KBM-7 (cell line): ENCODE data around the gene GALNT7.
"Not testable (repeated sequence)": the region's sequence is repeated elsewhere in the genome, so short reads cannot be mapped to it uniquely, and the experiment has no call there.

Experiments used
- DNase-seq: peaks from one replicate; pipeline ENCODE4 v3.0.0-alpha.2; 2015
- in situ Hi-C: fragments of 300-500 bp; cut with MboI; formaldehyde crosslinking; loops from 2 replicates; pipeline ENCODE4 v1.14.3; 2020; ENCODE audit warnings: low sequenced_read_pairs, low pct_unique_long_range_greater_than_20kb, mixed read lengths

The GALNT7 gene

DNA sequence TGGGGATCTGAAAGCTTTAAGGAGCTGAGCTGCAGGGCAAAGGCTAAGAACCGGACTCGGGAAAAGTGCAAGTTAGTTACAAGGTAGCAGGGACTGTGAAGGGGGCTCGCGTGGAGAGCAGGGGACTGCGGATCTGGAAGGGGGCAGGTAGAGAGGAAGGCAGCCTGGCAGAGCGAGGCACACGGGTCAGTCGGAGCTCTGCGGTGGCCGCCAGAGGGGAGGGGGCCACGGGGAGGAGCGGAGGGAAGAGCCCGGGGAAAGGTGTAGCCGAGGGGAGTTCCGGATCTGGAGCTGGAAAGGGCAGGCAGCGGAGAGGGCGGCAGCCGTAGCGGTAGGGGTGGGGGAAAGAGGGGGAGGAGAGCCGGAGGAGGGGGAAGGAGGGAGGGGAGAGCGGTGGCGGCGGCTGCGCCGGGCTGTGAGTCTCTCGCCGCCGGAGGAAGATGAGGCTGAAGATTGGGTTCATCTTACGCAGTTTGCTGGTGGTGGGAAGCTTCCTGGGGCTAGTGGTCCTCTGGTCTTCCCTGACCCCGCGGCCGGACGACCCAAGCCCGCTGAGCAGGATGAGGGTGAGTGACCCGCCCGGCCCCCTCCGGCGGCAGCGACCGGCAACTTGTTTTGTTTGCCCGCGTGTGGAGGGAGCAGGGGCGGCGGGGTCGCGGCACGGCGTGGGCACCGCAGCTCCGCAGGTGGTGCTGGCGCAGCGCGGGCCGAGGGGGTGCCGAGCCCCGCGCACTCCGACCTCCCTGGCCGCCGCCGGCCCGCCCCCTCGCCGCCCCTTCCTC is at the start of gene GALNT7:
GALNT7 (plus strand) TSS at position 416 of the 782 bp plus-strand sequence; CDS start at position 441, 25 bp downstream.
- in situ Hi-C loops, result no loop called here
- DNase-seq, result peak; percentile 85

- DNase-seq, in situ Hi-C loops: not testable (repeated sequence)
Measured at GRCh38 chr4:173118819-173119218, 49.8 kb upstream of the GALNT7 start.

- no peak for DNase-seq
- in situ Hi-C loops, result no loop called here
Measured at GRCh38 chr4:173119818-173120217, 48.8 kb upstream of the GALNT7 start.

DNA sequence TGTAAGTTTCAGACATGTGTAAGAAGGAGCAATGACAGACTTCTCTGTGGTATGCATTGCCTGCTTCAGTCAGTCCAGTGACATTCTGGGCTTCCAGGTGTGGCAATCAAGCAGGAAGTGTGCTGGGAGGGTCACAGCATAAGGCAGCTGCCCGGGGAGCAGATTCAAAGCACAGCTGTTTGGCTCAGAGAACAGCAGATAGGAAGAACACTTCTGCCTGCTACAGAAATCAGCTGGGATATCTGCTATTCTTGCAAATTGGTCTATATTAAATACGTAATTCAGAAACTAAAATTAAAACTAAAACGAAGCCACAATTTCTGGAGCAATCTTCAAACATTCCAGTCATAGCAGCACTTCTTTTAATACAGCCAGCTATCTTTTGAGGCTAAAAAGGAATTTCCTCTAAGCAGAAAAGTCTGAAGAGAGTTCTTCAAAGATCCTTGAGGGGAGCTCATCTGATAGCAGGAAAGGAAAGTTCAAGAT is 47.5 kb upstream of the GALNT7 start:
- peak; percentile 36 for DNase-seq
- in situ Hi-C loops, result no loop called here

DNA sequence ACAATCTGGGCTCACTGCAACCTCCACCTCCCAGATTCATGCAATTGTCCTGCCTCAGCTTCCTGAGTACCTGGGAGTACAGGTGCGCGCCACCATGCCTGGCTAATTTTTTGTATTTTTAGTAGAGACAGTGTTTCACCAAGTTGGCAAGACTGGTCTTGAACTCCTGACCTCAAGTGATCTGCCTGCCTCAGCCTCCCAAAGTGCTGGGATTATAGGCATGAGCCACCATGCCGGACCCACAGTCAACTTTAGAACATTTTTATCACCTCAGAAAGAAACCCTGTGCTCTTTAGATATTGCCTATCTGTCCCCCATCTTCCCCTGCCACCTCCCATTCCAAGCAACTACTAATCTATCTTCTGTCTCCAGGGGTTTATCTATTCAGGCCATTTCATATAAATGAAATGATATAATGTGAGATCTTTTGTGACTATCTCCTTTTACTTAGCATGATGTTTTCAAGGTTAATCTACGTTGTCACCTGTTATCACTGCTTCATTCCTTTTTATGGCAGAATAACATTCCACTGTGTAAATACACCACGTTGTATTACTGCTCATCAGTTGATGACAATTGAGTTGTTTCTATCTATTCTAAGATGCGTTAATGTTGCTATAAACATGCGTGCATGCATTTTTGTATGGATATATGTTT is 44.3 kb upstream of the GALNT7 start:
- DNase-seq, result no peak
- in situ Hi-C loops, result no loop called here

- DNase-seq, result no peak
- in situ Hi-C loops, result no loop called here
Measured at GRCh38 chr4:173125216-173125812, 43.3 kb upstream of the GALNT7 start.

GRCh38 chr4:173128199-173128890 is 40.3 kb upstream of the GALNT7 start:
- in situ Hi-C loops, result no loop called here
- peak; percentile 39 for DNase-seq

DNA sequence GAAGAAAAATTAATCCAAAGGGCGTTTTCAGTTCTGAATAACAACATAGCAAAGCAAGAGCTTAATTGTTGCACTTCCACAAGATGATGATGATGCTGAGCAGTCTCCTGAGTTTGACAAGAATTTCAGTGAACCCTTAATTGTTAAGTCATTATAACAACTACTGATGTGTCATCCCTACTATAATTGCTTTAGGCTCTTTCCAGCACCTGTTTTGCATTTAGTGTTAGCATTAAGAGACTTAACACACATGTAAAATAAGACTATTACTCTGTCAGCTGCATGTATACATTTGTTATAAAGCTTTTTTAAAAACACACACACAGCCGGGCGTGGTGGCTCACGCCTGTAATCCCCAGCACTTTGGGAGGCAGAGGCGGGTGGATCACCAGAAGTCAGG is 37.9 kb upstream of the GALNT7 start:
- in situ Hi-C loops, result no loop called here
- DNase-seq, result no peak

DNA sequence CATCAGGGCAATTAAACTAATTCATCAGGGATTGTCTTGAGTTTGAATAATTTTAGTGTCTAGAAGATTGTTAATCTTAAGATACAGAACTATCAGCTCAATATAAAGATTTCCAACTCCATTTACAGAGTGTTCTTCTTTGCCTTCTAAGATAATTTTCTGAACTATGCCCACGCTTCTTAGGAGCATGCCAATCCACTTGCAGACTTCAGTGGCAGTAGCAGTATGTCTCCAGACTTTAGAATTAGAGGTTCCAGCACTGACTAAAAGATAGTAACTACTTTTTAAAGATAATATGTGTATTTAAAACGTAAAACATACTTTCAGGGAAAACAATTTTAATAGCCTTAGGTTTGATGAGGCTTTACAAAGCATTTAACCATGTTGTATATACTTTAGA is 34.2 kb upstream of the GALNT7 start:
- in situ Hi-C loops, result no loop called here
- DNase-seq, result no peak

DNA sequence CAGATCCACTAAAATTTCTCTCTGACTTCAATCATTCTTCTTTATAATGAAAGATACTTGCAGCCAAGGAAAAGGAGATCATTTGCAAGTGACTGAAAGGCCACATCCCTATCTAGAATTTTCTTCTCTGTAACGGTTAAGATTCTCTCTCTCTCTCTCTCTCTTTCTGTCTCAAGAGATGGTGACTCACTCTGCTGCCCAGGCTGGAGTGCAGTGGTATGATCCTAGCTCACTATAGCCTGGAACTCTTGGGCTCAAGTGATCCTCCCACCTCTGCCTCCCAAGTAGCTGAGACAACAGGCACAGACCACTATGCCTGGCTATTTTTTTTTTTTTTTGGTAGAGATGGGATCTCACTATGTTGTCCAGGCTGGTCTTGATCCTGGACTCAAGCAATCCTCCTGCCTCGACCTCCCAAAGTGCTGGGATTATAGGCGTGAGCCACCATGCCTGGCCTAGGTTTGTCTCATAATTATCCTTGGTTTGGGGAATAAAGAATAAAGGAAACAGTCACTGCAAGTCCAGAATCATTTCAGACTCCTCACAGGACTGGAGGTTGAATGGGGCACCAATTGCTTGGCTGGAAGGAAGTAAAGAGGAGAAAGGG is 33.3 kb upstream of the GALNT7 start:
- DNase-seq, result no peak
- in situ Hi-C loops, result no loop called here

GRCh38 chr4:173138624-173139023 is 30.0 kb upstream of the GALNT7 start:
- in situ Hi-C loops, result no loop called here
- no peak for DNase-seq

- in situ Hi-C loops, result no loop called here
Measured at GRCh38 chr4:173139561-173139960, 29.1 kb upstream of the GALNT7 start.

GRCh38 chr4:173145131-173145530 is 23.5 kb upstream of the GALNT7 start:
- DNase-seq, result no peak
- in situ Hi-C loops, result no loop called here

More at GRCh38 chr4:173139561-173139960, 29.1 kb upstream of the GALNT7 start:
- DNase-seq, result no peak

DNA sequence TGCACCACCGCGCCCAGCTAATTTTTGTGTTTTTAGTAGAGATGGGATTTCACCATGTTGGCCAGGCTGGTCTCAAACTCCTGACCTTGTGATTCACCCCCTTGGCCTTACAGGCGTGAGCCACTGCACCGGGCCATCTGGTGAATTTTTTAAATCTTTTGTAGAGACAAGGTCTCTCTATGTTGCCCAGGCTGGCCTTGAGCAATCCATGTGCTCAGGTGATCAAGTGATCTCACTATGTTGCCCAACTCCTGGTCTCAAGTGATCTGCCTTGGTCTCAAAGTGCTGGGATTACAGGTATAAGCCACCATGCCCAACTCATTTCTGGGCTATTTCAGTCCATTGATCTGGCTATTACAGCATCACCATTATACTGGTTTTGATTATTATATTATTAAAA is 22.2 kb upstream of the GALNT7 start:
- DNase-seq, result no peak
- in situ Hi-C loops, result no loop called here

DNA sequence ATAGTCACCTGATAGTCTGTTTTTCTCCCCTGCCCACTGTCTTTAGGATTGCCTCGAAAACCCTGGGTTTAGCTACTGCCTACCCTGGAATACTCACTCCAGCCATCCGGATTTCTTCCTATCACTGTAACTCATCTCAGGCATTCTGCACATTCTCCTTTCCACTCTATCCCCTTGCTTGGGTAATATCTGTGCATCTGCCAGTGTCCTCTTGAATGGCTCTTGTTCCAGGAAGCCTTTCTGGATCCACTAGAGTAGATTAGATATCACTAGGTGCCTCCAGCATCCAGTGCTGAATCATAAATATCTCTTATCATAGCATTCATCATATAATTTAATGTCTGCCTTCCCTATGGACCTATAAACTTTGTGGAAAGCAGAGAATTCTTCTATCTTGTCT is 17.1 kb upstream of the GALNT7 start:
- in situ Hi-C loops, result no loop called here

DNA sequence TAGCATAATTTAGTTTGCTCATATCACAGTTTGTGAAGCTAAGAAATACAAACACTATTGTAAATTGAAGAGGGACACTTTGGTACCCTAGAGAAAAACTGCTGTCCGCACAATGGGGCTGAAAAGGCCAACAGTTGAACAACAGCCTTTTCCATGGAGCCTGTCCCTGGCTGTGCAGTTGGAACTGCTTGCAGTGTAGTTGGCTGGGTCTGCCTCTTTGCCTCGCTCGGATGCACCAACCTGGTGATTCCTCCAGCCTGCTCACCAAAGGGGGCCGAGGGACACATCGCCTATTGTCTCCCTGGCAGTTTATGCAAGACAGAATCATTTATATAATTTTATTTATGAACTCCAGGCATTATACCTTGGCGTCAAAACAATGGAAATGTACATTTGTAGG is 16.5 kb upstream of the GALNT7 start:
- in situ Hi-C loops, result no loop called here
- no peak for DNase-seq

More for the DNA sequence above, 17.1 kb upstream of the GALNT7 start:
- no peak for DNase-seq

DNA sequence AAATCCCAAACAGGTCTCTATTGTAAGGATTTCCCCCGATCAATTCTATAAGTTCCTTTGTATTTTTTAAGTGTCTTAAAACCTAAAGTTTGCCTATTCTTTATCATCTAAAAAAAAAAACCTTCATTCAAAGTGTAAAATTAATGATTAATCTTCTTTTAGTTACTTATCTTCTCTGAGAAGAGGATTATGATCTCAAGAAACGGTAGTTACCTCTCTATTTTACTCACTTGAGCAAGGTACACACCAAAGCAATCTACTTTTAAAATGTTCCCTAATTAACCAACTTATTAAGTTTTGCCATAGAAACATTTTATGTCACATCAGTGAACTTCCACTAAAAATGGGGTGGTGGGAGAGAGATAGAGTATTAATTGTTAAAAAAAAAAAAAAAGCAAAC is 15.2 kb upstream of the GALNT7 start:
- DNase-seq, result no peak
- in situ Hi-C loops, result no loop called here

GRCh38 chr4:173159791-173160190 is 8.8 kb upstream of the GALNT7 start:
- in situ Hi-C loops, result no loop called here
- DNase-seq, result no peak

DNA sequence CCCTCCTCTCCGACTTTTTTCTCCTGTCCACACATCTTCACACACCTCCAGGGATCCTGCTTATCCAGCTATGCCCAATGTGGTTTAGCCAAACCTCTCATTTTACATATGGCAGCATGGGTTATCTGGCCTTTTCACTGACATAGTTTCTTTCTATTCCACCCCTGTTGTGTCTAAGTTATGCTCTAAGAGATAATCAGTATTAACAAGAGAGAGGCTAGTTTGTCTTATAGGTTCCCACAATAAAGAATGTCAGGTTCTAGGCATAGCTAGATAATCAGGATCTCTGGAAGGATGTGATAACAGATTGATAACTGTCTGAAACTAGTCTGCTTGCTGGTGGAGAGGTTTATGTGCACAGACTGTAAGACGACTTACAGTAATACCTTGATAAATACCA is 7.7 kb upstream of the GALNT7 start:
- no peak for DNase-seq
- in situ Hi-C loops, result no loop called here
